OCI-LY1 (cell line): ENCODE results near the gene FAM184A.

Experiments
- EZH2 ChIP-seq: fragments of 200-600 bp; sonication (generic), shearing (Covaris generic); IDR thresholded peaks from 2 replicates; pipeline ENCODE4 v1.8.0; 2017; ENCODE audit warnings: borderline replicate concordance, mixed run types, mild to moderate bottlenecking, antibody characterized with exemption, low read length, moderate library complexity, mixed read lengths
- TF ChIP-seq, protein P1 (sequence below): fragments of 200-600 bp; sonication (generic), shearing (Covaris generic); IDR thresholded peaks from 2 replicates; pipeline ENCODE4 v1.5.1; 2017; ENCODE audit warnings: mild to moderate bottlenecking, antibody characterized with exemption, low read length, moderate library complexity, mixed read lengths

DNA sequence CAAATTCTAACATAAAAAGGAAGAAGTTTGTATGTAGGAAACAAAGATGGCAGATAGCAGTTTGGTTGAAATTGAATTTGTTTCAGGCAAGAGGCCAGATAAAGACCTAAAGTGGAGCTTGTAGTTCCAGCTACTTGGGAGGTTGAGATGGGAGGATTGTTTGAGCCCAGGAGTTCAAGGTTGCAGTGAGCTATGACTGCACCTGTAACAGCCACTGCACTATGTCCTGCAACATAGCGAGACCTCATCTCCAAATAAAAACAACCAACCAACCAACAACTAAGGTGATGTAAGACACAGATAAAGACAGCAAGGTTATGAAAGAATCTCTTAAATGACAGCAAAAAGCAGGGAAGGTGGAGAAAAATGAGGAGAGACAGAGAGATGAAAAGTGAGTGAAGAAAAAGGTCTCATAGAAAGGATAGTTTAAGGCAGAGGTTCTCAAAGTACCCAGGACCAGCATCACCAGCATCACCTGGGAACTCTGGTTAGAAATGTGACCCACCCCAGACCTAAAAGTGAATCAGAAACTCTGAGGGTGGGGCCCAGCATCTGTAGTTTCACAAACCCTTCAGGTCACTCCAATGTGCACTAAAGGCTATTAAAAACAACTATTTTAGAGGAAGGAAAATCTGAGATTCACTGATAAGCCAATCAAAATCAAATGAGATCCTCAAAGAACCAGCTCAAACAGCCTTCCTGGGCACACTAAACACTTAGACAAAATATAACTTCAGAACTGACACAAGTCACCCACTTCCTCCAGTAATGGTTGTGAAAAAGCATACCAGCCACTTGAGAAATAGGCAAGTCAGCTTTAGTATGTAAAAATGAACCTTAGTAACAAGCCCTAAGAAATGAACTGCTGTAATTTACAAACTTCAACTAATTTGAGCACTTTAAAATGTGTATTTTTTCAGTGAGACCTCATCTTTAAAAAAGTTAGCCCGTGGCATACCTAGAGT is 57.6 kb downstream of the FAM184A start:
- TF ChIP-seq, protein P1, sequence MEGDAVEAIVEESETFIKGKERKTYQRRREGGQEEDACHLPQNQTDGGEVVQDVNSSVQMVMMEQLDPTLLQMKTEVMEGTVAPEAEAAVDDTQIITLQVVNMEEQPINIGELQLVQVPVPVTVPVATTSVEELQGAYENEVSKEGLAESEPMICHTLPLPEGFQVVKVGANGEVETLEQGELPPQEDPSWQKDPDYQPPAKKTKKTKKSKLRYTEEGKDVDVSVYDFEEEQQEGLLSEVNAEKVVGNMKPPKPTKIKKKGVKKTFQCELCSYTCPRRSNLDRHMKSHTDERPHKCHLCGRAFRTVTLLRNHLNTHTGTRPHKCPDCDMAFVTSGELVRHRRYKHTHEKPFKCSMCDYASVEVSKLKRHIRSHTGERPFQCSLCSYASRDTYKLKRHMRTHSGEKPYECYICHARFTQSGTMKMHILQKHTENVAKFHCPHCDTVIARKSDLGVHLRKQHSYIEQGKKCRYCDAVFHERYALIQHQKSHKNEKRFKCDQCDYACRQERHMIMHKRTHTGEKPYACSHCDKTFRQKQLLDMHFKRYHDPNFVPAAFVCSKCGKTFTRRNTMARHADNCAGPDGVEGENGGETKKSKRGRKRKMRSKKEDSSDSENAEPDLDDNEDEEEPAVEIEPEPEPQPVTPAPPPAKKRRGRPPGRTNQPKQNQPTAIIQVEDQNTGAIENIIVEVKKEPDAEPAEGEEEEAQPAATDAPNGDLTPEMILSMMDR, result no peak
- TF ChIP-seq EZH2, result no peak
